H1 (cell line): ENCODE data around the gene ASPG. TPM values are rescaled to one million over a fixed set of nuclear protein-coding genes. Genes with fewer than 3 reads are reported as not detected.

ENCODE experiments used
- JUND ChIP-seq: IDR thresholded peaks from 2 replicates; pipeline ENCODE4 v1.6.1; 2011; ENCODE audit warnings: mild to moderate bottlenecking, improper control_type of control experiment, low read length
- polyA plus RNA-seq, 7 experiments: library from polyadenylated mRNA; depleted of rRNA in 3 of 7; stranded (reverse) in 5 of 7; unstranded in 2 of 7; fragments of >200 nt in 5 of 7; fragments of 200-250 nt in 2 of 7; gene quantifications; 1 replicate in 5 of 7; 2 replicates in 1 of 7; 4 replicates in 1 of 7; pipeline versions ENCODE4 v1.2.1 to v1.2.3, GENCODE V29; 2011 to 2013; ENCODE audit warnings: missing spikeins in 2 of 7, mixed read lengths in 2 of 7
- total RNA-seq: library from RNA; stranded (reverse); fragmentation: NEBNext Ultra II Directional; extraction: Animal tissue kit (Norgen Biotek cat#: 25700); gene quantifications from 2 replicates; pipeline ENCODE4 v1.2.1, GENCODE V29; 2021

ASPG gene
- total and polyA plus RNA-seq, 2 of the 8 experiments (the other 6 are each of a cell fraction or from before 2014, with no cell fraction given), result 0.34 to 0.59 TPM

GRCh38 chr14:104111301-104112112, 26.0 kb downstream of the ASPG start (continued):
- TF ChIP-seq JUND, result no peak
